ENCODE results near the gene SIRPA.

The SIRPA gene

DNA sequence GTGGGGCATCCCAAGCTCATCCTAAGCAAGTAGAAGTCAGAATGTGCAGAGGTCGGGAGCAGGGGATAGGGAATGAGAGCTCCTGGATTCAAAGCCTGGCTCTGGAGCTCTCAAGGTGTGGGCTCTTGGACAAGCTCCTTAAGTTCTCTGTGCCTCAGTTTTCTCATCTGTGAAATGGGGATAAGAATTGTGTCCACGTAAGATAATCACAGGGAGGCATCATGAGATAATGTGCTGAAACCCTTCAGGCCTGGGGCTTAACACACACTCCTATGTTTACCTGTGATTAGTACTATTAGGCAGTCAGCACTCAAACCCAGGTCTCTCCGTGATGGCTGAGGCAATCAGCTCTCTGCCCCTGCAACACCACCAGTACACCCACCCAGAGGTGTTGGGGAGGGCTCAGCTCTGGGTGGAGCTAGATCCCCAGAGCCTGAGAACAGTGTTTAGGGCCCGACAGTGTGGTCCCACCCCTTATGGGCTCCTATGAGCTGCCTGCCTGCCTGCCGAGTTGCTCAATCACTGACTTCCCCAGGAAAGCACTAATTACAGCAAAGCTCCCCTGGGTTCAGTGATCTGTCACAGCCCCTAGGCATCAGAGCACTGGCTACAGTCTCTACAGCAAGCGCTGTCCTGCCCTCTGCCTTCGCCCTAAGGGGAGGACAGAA is 6.3 kb upstream of the SIRPA start:
- no peak for DNase-seq

DNA sequence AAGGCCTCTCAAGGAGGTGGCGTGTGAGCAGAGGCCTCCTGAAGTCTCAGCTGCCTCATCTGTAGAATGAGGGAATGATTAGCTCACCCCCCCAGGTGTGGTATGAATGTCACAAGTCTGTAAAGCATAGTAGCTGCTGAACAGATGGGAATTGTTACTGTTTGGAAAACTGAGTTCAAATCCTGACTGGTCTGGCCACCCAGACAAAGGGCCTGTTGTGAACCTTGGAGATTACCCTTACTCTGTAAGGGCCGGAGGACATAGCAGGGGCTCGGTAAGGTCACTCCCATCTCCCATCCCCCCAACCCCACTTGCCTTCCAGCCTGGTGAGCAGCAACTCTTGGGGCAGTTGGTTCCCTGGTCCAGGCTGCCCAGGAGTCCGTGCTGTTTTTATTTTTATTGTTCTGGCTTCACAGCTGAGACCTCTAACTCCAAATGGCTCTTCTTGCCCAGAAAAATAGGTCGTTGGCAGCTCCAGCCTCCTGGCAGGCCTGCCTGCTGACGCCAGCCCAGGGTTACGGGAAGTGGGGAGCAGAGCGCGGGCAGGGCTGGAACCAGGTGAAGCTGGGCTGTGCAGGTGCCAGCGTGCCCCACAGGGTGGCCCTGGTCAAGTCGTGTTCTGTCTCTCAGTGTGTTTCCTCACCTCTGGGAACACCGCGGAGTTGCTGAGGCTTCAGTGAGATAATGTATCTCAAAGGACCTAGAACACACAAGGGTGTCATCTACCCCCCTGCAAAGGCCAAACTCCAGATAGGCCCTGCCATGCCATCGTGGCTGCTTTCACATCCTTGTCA is 4.5 kb upstream of the SIRPA start:
- DNase-seq: no peak

DNA sequence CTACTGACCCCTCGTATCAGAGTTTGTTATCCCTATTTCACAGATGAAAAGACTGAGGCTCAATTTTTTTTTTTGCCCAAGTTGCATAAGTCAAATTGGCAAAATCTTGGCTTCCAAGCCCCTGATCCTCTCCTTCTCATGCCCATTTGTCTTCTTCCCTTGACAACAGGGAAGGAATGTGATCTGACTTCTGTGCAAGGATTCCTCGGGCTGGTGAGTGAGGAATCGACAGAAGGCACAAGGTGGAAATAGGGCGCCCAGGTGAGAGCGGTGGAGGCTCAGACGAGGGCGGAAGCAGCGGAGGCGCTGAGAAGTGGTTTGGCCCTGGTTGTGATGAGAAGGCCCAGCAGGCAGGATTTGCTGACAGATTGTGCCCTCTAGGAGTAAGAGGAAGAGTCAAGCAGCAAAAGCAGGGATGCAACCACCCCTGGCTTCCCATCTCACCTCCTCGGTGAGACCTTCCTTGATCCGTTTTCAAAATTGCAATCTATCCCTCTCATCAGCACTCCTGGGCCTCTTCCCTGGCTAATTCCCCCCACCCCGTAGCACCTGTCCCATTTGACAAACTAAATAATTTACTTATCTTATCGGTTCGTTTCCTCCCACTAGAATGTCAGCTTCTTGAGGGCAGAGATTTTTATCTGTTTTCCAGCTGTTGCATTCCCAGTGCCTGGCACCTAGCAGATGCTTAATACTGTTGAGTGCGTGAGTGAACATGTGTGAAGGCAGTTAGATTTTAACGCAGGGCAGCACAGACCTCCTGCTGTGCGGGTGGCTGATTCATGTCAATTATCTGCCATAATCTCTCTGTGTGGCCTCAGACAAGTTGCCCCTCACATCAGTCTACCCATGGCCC is 3.7 kb upstream of the SIRPA start:
- DNase-seq: no peak

DNA sequence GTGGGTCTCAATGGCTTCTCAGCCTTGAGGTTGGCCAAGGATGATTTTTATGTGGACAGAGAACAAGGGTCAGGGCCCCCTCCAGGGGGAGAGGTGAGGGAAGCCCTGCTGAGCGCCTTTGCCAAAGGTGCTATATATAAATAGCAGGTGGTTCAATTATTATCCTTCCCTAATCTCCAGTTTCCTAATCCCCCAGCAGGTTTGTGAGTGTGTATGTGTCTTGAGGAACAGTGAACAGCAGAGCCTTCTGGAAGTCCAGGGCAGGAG is 3.2 kb upstream of the SIRPA start:
- DNase-seq: no peak

GRCh38 chr20:1893721-1894470 is 1.3 kb upstream of the SIRPA start:
- DNase-seq: no peak

DNA sequence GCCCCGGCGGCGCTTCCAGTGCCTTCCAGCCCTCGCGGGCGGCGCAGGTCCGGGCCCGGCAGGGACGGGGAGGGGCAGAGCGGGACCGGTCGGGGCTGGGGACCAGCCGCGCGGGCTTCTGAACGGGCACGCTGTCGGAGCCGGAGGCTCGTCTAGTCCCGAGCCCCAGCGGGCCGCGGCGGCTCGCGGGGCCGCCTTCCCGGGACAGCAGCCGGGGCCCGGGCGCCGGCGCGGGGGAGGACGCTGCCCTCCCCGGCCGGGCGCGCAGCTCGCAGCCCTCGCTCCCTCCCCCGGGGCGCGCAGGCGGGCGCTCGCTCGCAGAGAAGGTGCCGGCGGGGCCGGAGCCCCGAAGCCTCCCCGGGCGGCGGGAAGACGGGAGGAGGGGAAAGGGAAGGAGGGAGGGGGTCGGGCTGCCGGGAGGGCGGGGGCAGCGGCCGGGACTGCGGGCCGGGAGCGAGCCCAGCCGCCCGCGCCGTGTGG is 696 bp upstream of the SIRPA start:
- DNase-seq: no peak

- no peak for DNase-seq
These were observed 672 bp downstream of the SIRPA start for GRCh38 chr20:1895674-1896483.

DNA sequence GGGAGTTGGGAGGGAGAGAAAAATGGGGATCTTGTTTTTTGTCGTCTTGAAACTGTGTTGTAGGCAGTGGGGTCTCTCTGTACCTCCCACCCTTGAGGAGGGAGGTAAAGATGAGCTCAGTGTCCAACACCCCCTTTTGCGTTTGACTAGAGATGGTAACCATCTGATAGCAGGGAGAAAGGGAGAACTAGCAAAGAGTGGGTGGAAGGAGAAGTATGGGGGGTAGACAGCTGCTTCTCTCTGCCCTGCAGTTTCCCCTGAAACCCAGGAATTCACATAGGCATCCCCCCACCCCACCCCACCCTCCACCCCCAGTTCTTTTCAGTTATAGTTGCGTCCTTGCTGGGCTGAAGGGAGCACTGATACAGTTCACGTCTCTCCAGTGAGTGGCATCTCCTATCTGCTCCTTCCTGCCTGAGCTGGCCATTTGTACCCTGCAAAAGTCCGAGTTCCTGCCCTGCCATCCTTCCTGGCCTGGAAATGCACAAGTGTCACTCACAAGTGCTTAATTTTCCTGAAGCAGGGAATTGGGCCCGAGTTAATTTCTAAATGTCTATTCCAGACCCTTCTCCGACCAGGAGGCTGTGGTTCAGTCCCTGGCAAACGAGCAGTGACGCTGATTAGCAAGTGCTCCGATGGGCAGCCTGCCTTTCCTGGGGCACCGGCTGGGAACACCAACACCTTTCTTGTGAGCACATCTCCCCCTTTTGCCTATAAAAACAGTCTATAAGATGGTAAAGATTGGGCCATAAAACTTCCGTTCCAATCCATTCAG is 1.5 kb downstream of the SIRPA start:
- no peak for DNase-seq

- no peak for DNase-seq
These were observed 2.3 kb downstream of the SIRPA start for GRCh38 chr20:1897541-1897940.

DNA sequence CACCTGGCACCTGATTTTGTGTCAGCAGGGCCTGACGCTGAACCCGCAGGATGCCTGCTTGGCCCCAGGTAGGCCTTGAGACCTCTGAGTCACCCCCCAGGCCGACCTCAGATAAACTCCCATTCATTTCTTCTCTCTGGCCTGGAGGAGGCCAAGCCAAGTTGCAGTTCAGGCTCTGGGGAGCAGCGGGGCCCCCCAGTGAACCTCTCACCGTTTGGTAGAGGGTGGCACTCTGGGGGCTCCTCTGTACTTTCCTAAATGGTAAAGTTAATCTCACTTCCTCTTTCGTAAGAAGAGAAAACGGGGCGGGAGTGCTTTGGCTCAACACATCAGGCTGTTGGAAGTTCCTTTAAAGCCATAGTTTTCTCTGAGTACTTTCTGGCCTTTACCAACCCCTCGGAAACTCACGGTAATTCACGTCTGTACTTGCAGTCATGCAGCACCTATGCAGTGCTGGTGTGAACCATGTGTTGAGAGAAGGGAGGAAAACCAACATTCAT is 2.8 kb downstream of the SIRPA start:
- DNase-seq: no peak

GRCh38 chr20:1898482-1899240 is 3.5 kb downstream of the SIRPA start:
- DNase-seq: no peak

DNA sequence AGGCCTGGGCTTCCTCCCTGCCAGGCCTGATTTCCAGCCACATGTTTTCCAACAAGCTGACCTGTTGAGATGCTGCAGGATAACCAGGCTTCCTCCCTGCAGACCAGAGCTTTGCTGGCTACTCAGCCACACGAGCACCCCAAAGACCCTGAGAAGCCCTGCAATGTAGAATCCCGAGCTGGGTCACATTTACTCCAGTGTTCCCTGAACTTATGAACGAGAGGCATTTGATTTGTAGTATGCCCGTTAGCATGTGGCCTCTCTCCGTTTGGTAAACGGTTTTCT is 4.0 kb downstream of the SIRPA start:
- DNase-seq: no peak

DNA sequence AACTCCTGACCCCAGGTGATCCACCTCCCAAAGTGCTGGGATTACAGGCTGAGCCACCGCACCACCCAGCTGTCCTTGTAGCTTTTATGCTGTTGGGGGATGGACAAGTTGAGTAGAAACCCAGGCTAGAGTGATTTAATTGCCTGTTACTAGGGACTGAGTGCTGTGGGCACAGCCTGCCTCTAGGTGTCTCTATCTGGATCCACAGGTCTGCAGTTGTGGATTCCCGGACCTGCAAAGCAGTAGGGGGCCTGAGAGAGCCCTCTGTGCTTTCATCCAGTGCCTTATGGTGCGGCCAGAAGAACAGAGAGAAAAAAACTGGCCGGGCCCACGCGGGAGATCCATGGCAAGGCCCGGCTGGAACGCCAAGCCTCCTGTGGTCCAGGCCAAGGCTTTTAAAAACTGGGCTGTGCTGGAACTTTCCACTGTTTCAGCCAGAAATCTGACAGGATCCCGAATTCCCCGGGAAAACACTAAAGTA is 5.2 kb downstream of the SIRPA start:
- DNase-seq: no peak

GRCh38 chr20:1901704-1902103 is 6.5 kb downstream of the SIRPA start:
- no peak for DNase-seq

- no peak for DNase-seq
These were observed 7.0 kb downstream of the SIRPA start for GRCh38 chr20:1902188-1902587.

DNA sequence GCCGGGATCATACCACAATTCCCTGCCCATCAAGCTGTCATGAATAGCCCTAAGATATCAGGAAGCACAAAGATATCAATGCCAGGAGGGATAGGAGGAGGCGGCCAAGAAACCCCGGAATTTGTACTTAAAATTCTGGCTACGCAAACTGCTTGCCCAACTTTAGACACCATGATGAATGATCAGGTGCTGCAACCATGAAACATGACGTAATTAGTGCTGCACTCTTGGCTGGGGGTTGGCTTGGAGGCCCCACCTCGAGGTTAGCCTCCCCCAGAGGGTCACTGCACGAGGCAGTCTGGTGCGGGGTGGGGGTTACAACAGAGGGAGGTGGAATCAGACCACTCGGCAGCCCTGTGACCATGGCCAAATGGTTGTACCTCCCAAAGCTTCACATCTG is 8.9 kb downstream of the SIRPA start:
- DNase-seq: no peak

DNA sequence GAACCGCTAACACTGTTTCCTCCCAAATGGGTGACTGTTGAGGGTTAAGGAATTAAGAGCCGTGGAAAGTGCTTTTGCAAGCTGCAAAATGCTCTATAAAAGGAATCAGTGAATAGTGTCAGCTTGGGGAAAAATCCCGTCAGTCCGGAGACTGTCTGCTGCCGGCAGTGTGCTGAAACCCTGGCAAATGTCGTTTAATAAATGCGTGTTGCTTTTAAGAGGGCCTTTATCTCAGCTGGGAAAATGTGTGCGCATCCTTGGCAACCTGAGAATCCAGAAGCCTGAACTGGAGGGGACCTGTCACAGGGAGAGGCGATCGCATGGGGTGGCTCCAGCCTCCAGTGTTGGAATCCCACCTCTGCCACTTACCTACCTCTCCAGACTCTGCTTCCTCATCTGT is 9.8 kb downstream of the SIRPA start:
- DNase-seq: no peak

GRCh38 chr20:1905693-1906092 is 10.5 kb downstream of the SIRPA start:
- no peak for DNase-seq

GRCh38 chr20:1906361-1907051 is 11.3 kb downstream of the SIRPA start:
- no peak for DNase-seq

DNA sequence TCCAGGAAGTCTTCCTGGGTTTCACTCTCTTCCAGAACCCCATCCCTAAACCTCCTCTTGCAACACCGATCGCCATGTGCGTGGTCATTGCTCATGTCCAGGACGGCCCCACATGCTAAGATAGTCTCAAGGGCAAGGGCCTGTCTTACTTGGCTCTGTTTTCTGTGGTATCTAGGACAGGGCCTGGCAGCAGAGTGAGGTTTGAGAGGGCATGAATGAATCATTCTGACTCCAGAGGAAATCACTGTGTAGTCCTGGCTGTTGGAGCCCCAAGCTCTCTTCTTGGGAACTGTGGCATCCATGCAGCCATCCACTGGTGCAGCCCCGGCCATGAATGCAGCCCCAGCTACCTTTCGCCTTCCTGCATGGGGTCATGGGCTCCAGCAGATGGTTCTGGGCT is 12.4 kb downstream of the SIRPA start:
- no peak for DNase-seq

Data from NCI-H2081 (cell line).